ENCODE results near the gene ZNF345. TPM values are rescaled to one million over a fixed set of nuclear protein-coding genes. Genes with fewer than 3 reads are reported as not detected.

The ZNF345 gene
- total RNA-seq (1 to 10 TPM; 8.2 to 8.4 TPM), total RNA-seq (9.9 to 18.3 reads per million in 2 donors)

- H3K9me3 ChIP-seq (ENCODE audit: control insufficient read depth, low read length, poor library complexity, severe bottlenecking): no peaks in the 10 kb centered on the region
- Mint-ChIP-seq H3K36me3 (ENCODE audit: low read depth) (peaks cover 2% of the 10 kb centered on the region), H3K27ac (no peak within 1 kb of the TSS), H3K27me3 (no peaks in the 10 kb centered on the region), H3K4me1 (peaks cover 2% of the 10 kb centered on the region), H3K4me3 (no peak within 1 kb of the TSS)
- DNase-seq (peak; percentile 69 to 73 (median 69)), ATAC-seq (peak; percentile 88)
Measured at GRCh38 chr19:36850559-36851442, at the start of gene ZNF345. TSS of gene ZNF345 (plus strand) at chr19:36850876. CDS start at chr19:36876831, 25,955 bp downstream.

- H3K36me3 Mint-ChIP-seq (ENCODE audit: low read depth): peaks cover 4% of the 10 kb centered on the region
- DNase-seq: no peak
- H3K4me3 Mint-ChIP-seq: no peak overlapping the region
- peaks cover 9% of the 10 kb centered on the region for H3K9me3 ChIP-seq (ENCODE audit: control insufficient read depth, low read length, poor library complexity, severe bottlenecking)
- H3K27ac Mint-ChIP-seq: no peak overlapping the region
- no peaks in the 10 kb centered on the region for H3K27me3 Mint-ChIP-seq
- ATAC-seq: no peak
- H3K4me1 Mint-ChIP-seq: no peaks in the 10 kb centered on the region
Measured at GRCh38 chr19:36805364-36805763, 45.3 kb upstream of the ZNF345 start.

GRCh38 chr19:36807029-36807428 is 43.6 kb upstream of the ZNF345 start:
- no peak for ATAC-seq
- H3K4me3 Mint-ChIP-seq: no peak overlapping the region
- peaks cover 17% of the 10 kb centered on the region for H3K9me3 ChIP-seq (ENCODE audit: control insufficient read depth, low read length, poor library complexity, severe bottlenecking)
- no peak for DNase-seq
- no peak overlapping the region for H3K27ac Mint-ChIP-seq
- peaks cover 4% of the 10 kb centered on the region for H3K36me3 Mint-ChIP-seq (ENCODE audit: low read depth)
- no peaks in the 10 kb centered on the region for H3K27me3 Mint-ChIP-seq
- no peaks in the 10 kb centered on the region for H3K4me1 Mint-ChIP-seq

- DNase-seq: no peak
Measured at GRCh38 chr19:36819130-36819630, 31.5 kb upstream of the ZNF345 start.

GRCh38 chr19:36821758-36822157 is 28.9 kb upstream of the ZNF345 start:
- DNase-seq (no peak), ATAC-seq (no peak)
- no peak overlapping the region for H3K4me3 Mint-ChIP-seq
- no peaks in the 10 kb centered on the region for H3K4me1 Mint-ChIP-seq
- H3K36me3 Mint-ChIP-seq (ENCODE audit: low read depth): peaks cover 9% of the 10 kb centered on the region
- no peak overlapping the region for H3K27ac Mint-ChIP-seq
- H3K27me3 Mint-ChIP-seq: no peaks in the 10 kb centered on the region
- H3K9me3 ChIP-seq (ENCODE audit: control insufficient read depth, low read length, poor library complexity, severe bottlenecking): peaks cover 45% of the 10 kb centered on the region

More at GRCh38 chr19:36819130-36819630, 31.5 kb upstream of the ZNF345 start:
- no peaks in the 10 kb centered on the region for H3K4me1 Mint-ChIP-seq
- no peaks in the 10 kb centered on the region for H3K27me3 Mint-ChIP-seq
- peaks cover 50% of the 10 kb centered on the region for H3K9me3 ChIP-seq (ENCODE audit: control insufficient read depth, low read length, poor library complexity, severe bottlenecking)
- H3K36me3 Mint-ChIP-seq (ENCODE audit: low read depth): peaks cover 9% of the 10 kb centered on the region
- no peak overlapping the region for H3K27ac Mint-ChIP-seq
- no peak overlapping the region for H3K4me3 Mint-ChIP-seq
- ATAC-seq: no peak

GRCh38 chr19:36833430-36833829 is 17.2 kb upstream of the ZNF345 start:
- H3K4me1 Mint-ChIP-seq: no peaks in the 10 kb centered on the region
- no peak for DNase-seq
- peaks cover 3% of the 10 kb centered on the region for H3K36me3 Mint-ChIP-seq (ENCODE audit: low read depth)
- H3K9me3 ChIP-seq (ENCODE audit: control insufficient read depth, low read length, poor library complexity, severe bottlenecking): peaks cover 36% of the 10 kb centered on the region
- no peak overlapping the region for H3K4me3 Mint-ChIP-seq
- no peak for ATAC-seq
- no peaks in the 10 kb centered on the region for H3K27me3 Mint-ChIP-seq
- H3K27ac Mint-ChIP-seq: no peak overlapping the region

- Mint-ChIP-seq H3K27ac (no peak overlapping the region), H3K4me3 (no peak overlapping the region), H3K4me1 (peaks cover 3% of the 10 kb centered on the region), H3K36me3 (ENCODE audit: low read depth) (peaks cover 3% of the 10 kb centered on the region), H3K27me3 (no peaks in the 10 kb centered on the region)
- ATAC-seq: peak; percentile 8
- no peak for DNase-seq
- peaks cover 7% of the 10 kb centered on the region for H3K9me3 ChIP-seq (ENCODE audit: control insufficient read depth, low read length, poor library complexity, severe bottlenecking)
Measured at GRCh38 chr19:36837176-36837905, 13.3 kb upstream of the ZNF345 start.

GRCh38 chr19:36837906-36838783 is 12.5 kb upstream of the ZNF345 start, which contains the start of gene ZNF790:
TSS of gene ZNF790 (minus strand) at chr19:36838387. CDS start at chr19:36825619, 12,768 bp downstream.
- peak; percentile 59 to 68 (median 65) for DNase-seq

GRCh38 chr19:36838784-36839324 is 11.8 kb upstream of the ZNF345 start:
- DNase-seq (no peak), ATAC-seq (no peak)
- H3K9me3 ChIP-seq (ENCODE audit: control insufficient read depth, low read length, poor library complexity, severe bottlenecking): peaks cover 5% of the 10 kb centered on the region
- Mint-ChIP-seq H3K4me1 (peaks cover 3% of the 10 kb centered on the region), H3K4me3 (no peak overlapping the region), H3K36me3 (ENCODE audit: low read depth) (peaks cover 3% of the 10 kb centered on the region), H3K27me3 (no peaks in the 10 kb centered on the region), H3K27ac (no peak overlapping the region)

More at GRCh38 chr19:36837906-36838783, 12.5 kb upstream of the ZNF345 start, which contains the start of gene ZNF790:
- H3K4me3 Mint-ChIP-seq: no peak within 1 kb of the TSS
- peak; percentile 93 for ATAC-seq
- H3K9me3 ChIP-seq (ENCODE audit: control insufficient read depth, low read length, poor library complexity, severe bottlenecking): peaks cover 5% of the 10 kb centered on the region
- peaks cover 3% of the 10 kb centered on the region for H3K36me3 Mint-ChIP-seq (ENCODE audit: low read depth)
- no peak within 1 kb of the TSS for H3K27ac Mint-ChIP-seq
- H3K4me1 Mint-ChIP-seq: peaks cover 3% of the 10 kb centered on the region
- H3K27me3 Mint-ChIP-seq: no peaks in the 10 kb centered on the region

GRCh38 chr19:36847968-36848367 is 2.7 kb upstream of the ZNF345 start:
- no peak for ATAC-seq
- H3K9me3 ChIP-seq (ENCODE audit: control insufficient read depth, low read length, poor library complexity, severe bottlenecking): no peaks in the 10 kb centered on the region
- H3K4me1 Mint-ChIP-seq: peaks cover 2% of the 10 kb centered on the region
- H3K36me3 Mint-ChIP-seq (ENCODE audit: low read depth): peaks cover 2% of the 10 kb centered on the region
- no peaks in the 10 kb centered on the region for H3K27me3 Mint-ChIP-seq
- H3K27ac Mint-ChIP-seq: no peak overlapping the region
- no peak for DNase-seq
- H3K4me3 Mint-ChIP-seq: peak overlapping the region; percentile 22

GRCh38 chr19:36849701-36850558 is 746 bp upstream of the ZNF345 start:
- Mint-ChIP-seq H3K36me3 (ENCODE audit: low read depth) (no peaks in the 10 kb centered on the region), H3K4me3 (no peak overlapping the region), H3K27me3 (no peaks in the 10 kb centered on the region), H3K4me1 (peaks cover 2% of the 10 kb centered on the region), H3K27ac (no peak overlapping the region)
- ATAC-seq: peak; percentile 90
- peak; percentile 75 to 80 (median 78) for DNase-seq
- no peaks in the 10 kb centered on the region for H3K9me3 ChIP-seq (ENCODE audit: control insufficient read depth, low read length, poor library complexity, severe bottlenecking)

Data from T-helper 17 cell (primary cell).